GM18951 (cell line): ENCODE data around the gene CYTL1.

ENCODE experiments used
- POLR2A ChIP-seq: IDR thresholded peaks from 4 replicates; pipeline ENCODE4 v1.6.1; 2011; ENCODE audit warnings: mild to moderate bottlenecking; ENCODE audit not compliant: insufficient read length, insufficient read depth; ENCODE audit errors: extremely low read depth
- in situ Hi-C: fragments of 300-500 bp; cut with MboI; formaldehyde crosslinking; loops from one replicate; pipeline ENCODE4 v1.12.0; 2022; ENCODE audit warnings: low sequenced_read_pairs, mixed read lengths, inconsistent platforms; ENCODE audit not compliant: unreplicated experiment

Gene CYTL1

DNA sequence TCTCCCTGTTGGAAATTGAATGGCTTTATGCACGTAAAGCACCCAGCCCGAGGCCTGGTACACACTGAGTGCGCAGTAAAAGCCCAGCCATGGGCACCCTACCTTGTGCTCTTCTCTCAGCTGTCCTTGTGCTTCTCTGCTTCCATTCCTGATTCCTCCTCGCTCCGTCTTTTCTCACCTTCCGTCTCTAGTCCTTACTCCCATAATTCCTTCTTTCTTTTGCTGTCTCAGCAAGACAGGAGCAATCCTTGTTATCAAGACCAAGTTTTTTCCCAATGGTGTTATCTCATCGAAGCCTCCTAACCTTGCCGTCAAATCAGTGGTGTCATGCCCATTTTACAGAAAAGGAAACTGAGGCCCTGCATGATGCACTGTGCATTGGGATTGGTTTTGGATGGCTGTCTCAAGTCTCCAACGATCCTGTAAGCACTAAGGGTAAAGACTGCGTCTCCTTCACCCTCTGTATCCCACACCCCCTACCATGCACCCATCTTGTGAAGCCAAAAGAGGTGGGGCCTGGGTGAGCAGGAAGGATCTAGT lies 30.1 kb downstream of the CYTL1 start:
- TF ChIP-seq POLR2A, result no peak
- in situ Hi-C loops, result loop anchor here (25.0 kb wide), 1 partner anchor 502 kb away; no protein-coding TSS in a partner anchor

GRCh38 chr4:4987656-4988055 lies 31.6 kb downstream of the CYTL1 start:
- in situ Hi-C loops, result loop anchor here (25.0 kb wide), 1 partner anchor 500 kb away; no protein-coding TSS in a partner anchor

DNA sequence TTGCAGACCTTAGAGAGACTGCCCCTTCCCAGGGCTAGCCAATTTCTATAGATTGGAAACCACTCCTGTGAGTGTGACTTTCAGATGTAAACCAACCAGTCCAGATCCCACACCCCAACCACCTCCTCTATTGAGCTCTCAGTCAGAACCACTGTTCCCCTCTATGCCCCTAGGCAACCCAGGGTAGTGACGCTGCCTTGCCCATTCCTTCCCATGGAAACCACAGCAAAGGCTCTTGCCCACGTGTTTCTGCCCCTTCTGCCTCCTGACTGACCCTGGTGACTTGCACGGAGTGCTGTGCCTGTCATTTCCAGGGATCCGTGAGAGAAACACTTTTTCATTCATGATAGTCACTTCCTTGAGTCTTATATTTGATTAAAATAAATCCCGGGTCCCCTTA lies 32.4 kb downstream of the CYTL1 start:
- in situ Hi-C loops, result loop anchor here (25.0 kb wide), 1 partner anchor 500 kb away; no protein-coding TSS in a partner anchor
- TF ChIP-seq POLR2A, result no peak

More at GRCh38 chr4:4987656-4988055, 31.6 kb downstream of the CYTL1 start:
- no peak for TF ChIP-seq POLR2A

DNA sequence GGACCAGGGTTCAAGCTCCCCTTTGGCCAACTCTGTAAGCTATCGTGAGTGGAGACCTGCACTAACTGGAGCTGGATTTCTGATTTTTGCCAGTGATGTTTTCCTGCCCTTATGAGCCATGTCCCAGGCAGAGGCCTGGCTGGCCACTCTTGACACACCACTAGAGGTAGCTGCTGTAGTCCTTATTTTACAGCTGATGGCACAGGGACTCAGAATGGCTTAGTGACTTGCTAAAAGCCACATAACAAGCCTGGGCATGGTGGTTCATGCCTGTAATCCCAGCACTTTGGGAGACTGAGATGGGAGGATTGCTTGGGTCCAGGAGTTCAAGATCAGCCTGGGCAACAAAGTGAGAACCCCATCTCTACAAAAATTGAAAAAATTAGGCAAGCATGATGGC lies 33.4 kb downstream of the CYTL1 start:
- no peak for TF ChIP-seq POLR2A
- in situ Hi-C loops, result loop anchor here (25.0 kb wide), 1 partner anchor 499 kb away; no protein-coding TSS in a partner anchor

DNA sequence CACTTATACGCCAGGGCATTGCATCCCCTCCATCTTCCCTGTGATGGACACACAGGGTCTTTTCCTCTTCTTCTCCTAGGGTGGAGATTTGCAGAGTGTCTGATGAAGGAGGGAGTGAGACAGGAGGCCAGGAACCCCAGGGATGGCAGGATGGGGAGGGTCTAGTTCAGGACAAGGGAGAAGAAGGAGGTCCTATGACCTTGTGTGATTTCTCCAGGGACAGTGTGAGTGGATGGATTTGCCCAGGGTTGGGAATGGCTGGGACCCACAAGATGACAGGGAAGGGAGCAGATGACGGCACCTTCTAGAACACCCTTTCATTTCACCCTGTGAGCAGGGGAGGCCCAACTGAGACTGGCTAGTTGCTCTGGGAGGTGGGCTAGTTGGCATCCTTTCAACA lies 34.2 kb downstream of the CYTL1 start:
- no peak for TF ChIP-seq POLR2A
- in situ Hi-C loops, result loop anchor here (25.0 kb wide), 1 partner anchor 498 kb away; no protein-coding TSS in a partner anchor

DNA sequence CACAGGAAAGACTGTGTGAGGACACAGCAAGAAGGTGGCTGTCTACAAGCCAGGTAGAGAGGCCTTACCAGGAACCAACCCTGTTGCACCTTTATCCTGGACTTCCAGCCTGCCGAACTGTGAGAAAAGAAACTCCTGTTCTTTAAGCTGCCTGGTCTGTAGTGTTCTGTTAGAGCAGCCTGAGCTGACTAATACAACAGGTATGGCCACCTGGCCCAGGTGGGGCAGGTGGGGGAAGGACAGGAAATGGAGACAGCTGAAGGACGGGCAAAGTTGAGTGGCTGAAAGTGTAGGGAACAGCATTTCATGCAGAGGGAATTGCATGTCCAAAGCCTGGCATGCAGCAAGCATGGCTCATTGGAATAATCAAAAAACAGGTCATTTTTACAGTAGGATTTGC lies 35.1 kb downstream of the CYTL1 start:
- TF ChIP-seq POLR2A, result no peak
- in situ Hi-C loops, result loop anchor here (25.0 kb wide), 1 partner anchor 497 kb away; no protein-coding TSS in a partner anchor

GRCh38 chr4:4981827-4982226 lies 37.4 kb downstream of the CYTL1 start:
- in situ Hi-C loops, result loop anchor here (25.0 kb wide), 1 partner anchor 495 kb away; no protein-coding TSS in a partner anchor
- TF ChIP-seq POLR2A, result no peak

DNA sequence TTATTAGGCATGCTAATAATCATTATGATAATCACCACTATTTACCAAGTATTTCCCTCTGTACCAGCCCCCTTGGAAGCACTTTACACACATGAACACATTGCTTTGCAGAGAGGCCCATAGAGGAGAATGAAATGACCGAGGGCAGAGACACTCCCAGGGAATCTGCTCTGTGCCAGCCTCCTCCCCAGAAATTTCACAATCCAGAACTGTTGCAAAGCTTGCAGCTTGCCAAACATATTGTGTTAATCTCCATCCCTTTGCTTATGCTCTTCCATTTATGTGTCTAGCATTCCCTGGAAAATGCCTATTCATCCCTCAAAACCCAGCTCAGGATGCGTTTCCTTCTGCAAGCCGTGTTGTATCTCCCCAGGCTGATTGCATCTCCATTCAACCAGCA lies 37.8 kb downstream of the CYTL1 start:
- TF ChIP-seq POLR2A, result no peak
- in situ Hi-C loops, result loop anchor here (25.0 kb wide), 1 partner anchor 494 kb away; no protein-coding TSS in a partner anchor

DNA sequence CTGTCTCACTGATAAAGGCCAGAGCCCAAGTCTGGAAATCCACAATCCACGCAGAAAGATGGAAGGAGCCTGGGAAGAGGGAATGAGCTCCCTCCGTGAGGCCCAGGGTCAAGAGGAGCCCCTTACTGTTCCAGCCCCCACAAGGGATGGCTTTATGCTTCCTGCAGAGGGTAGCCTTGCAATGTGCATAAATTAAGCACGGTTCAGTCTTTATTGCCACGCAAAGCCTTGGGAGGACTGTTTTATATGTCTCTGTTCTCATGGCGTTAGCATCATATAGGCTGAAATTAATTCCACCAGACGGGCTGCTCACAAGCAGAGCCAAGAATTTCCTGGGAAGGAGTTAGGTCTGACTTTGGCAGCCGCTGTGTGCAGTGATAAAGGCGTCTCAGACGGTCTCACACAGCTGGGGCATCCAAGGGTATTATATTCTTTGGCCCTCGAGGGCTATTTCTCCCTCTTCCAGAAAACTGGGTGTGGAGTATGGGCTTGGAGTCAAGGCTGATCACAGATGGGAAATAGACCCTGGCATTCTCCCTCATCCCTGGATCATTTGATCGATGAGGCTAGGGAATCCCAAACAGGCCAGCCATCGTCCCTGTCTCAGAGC lies 38.5 kb downstream of the CYTL1 start:
- TF ChIP-seq POLR2A, result no peak
- in situ Hi-C loops, result loop anchor here (25.0 kb wide), 1 partner anchor 493 kb away; no protein-coding TSS in a partner anchor

DNA sequence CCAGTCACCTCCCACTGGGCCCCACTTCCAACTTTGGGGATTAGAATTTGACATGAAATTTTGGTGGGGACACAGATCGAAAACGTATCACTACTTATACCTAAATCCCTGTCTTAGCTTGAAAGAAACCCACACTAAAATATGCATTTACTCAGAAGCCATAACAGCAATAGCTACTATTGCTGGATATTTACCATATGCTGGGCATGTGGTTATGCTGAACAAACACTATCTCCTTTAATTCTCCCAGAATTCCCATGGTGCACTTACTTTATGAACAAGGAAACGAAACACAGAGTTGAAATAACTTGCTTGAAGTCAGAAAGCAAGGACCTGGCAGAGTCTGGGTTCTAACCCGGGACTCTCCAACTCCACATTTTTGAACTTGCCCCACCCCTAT lies 39.3 kb downstream of the CYTL1 start:
- in situ Hi-C loops, result loop anchor here (25.0 kb wide), 1 partner anchor 493 kb away; no protein-coding TSS in a partner anchor
- no peak for TF ChIP-seq POLR2A

DNA sequence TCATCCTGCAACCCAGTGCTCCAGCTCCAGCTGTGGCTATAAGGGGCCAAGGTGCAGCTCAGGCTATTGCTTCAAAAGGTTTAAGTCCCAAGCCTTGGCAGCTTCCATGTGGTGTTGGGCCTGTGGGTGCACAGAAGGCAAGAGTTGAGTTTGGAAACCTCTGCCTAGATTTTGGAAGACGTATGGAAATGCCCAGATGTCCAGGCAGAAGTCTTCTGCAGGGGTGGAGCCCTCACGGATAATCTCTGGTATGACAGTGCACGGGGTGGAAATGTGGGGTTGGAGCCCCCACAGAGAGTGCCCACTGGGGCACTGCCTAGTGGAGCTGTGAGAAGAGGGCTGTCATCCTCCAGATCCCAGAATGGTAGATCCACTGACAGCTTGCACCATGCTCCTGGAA lies 44.5 kb downstream of the CYTL1 start:
- TF ChIP-seq POLR2A, result no peak
- in situ Hi-C loops, result loop anchor here (25.0 kb wide), 1 partner anchor 487 kb away; no protein-coding TSS in a partner anchor

GRCh38 chr4:4971796-4972195 lies 47.5 kb downstream of the CYTL1 start:
- in situ Hi-C loops, result no loop called here
- no peak for TF ChIP-seq POLR2A

GRCh38 chr4:4969298-4969697 lies 50.0 kb downstream of the CYTL1 start:
- TF ChIP-seq POLR2A, result no peak
- in situ Hi-C loops, result no loop called here
